HCT116 (cell line): Measurements from ENCODE around the gene DRAXIN. TPM values are rescaled to one million over a fixed set of nuclear protein-coding genes. Genes with fewer than 3 reads are reported as not detected.

ENCODE experiments used
- ATAC-seq: fragments of 200-7000 bp; cut with Tn5 transposase; 2 replicates; pipeline ENCODE4 v1.9.1; 2020; ENCODE audit warnings: mild to moderate bottlenecking, moderate library complexity
- BruUV-seq: library from RNA; stranded (reverse); fragments of 400-500 nt; replicated peaks from 2 replicates; lab custom pipeline; 2021; lab: Mats Ljungman, UMichigan
- CTCF ChIA-PET: fragments of 300-600 bp; sonication (Branson Sonifier 250); formaldehyde crosslinking; loops from one replicate; lab custom pipeline; 2021; ENCODE audit warnings: antibody characterized with exemption; lab: Charles Lee
- POLR2A ChIA-PET: fragments of 300-600, 350-600 bp; sonication (Branson Sonifier 250); formaldehyde crosslinking; loops from one replicate; lab custom pipeline; 2021; ENCODE audit warnings: antibody characterized with exemption; lab: Charles Lee
- RAD21 ChIA-PET, 2 experiments: fragments of 300-600 bp; sonication (Branson Sonifier 250); formaldehyde crosslinking; loops; one replicate each; lab custom pipeline; 2023; ENCODE audit warnings: low total read pairs in 2 of 2; ENCODE audit not compliant: uncharacterized antibody in 2 of 2, unreplicated experiment in 2 of 2, low non-redundant PET in 1 of 2; lab: Charles Lee
- DNase-seq: peaks from one replicate; pipeline ENCODE4 v3.0.0-alpha.2; 2010; ENCODE audit warnings: low read depth, low spot score
- H2AFZ ChIP-seq: fragments of 200-600 bp; shearing (Covaris generic), sonication (generic); 2 replicates; pipeline ENCODE4 v1.6.1; 2017; ENCODE audit warnings: low read depth, mixed run types, mixed read lengths, antibody characterized with exemption, low read length; ENCODE audit not compliant: poor library complexity, severe bottlenecking
- H3K27ac ChIP-seq: 2 replicates; pipeline ENCODE4 v1.5.1; 2012; ENCODE audit warnings: low read depth, low read length
- H3K27me3 ChIP-seq: fragments of 200-600 bp; sonication (generic); 2 replicates; pipeline ENCODE4 v1.6.1; 2016; ENCODE audit warnings: mixed run types, low read length, mixed read lengths; ENCODE audit not compliant: insufficient read depth
- H3K36me3 ChIP-seq, 2 experiments: fragments of 200-500 bp in 1 of 2; fragments of 200-600 bp in 1 of 2; sonication (Bioruptor generic) in 1 of 2; sonication (generic) in 1 of 2; 2 replicates each; pipeline versions ENCODE4 v1.5.1 to v1.6.1; 2014 to 2016; ENCODE audit warnings: low read length in 2 of 2, inconsistent platforms in 1 of 2, mixed read lengths in 1 of 2, mixed run types in 1 of 2; ENCODE audit not compliant: insufficient read depth in 2 of 2, control insufficient read depth in 1 of 2
- H3K4me1 ChIP-seq, 2 experiments: fragments of 200-600 bp in 1 of 2; sonication (generic) in 1 of 2; 2 replicates each; pipeline versions ENCODE4 v1.5.1 to v1.6.1; 2012 to 2017; ENCODE audit warnings: low read length in 2 of 2, inconsistent platforms in 1 of 2, mild to moderate bottlenecking in 1 of 2, mixed read lengths in 1 of 2, mixed run types in 1 of 2, moderate library complexity in 1 of 2; ENCODE audit not compliant: insufficient read depth in 2 of 2, control insufficient read depth in 1 of 2
- H3K4me2 ChIP-seq: fragments of 200-600 bp; sonication (generic); 2 replicates; pipeline ENCODE4 v1.6.1; 2017; ENCODE audit warnings: mixed run types, low read length, mixed read lengths
- H3K4me3 ChIP-seq, 2 experiments: fragments of 200-600 bp in 1 of 2; sonication (generic) in 1 of 2; replicated peaks in 1 of 2; 2 replicates each; pipeline ENCODE4 v1.5.1; 2011 to 2016; ENCODE audit warnings: low read length in 2 of 2, control low read depth in 1 of 2, low read depth in 1 of 2, mild to moderate bottlenecking in 1 of 2, mixed read lengths in 1 of 2, mixed run types in 1 of 2
- H3K79me2 ChIP-seq: fragments of 200-600 bp; sonication (generic); 2 replicates; pipeline ENCODE4 v1.6.1; 2017; ENCODE audit warnings: mild to moderate bottlenecking, mixed run types, low read length, moderate library complexity, mixed read lengths; ENCODE audit not compliant: insufficient read depth
- H3K9ac ChIP-seq: fragments of 200-600 bp; sonication (generic); 2 replicates; pipeline ENCODE4 v1.6.1; 2016; ENCODE audit warnings: low read length, mixed read lengths
- H3K9me2 ChIP-seq: fragments of 200-600 bp; sonication (generic), shearing (Covaris generic); 2 replicates; pipeline ENCODE4 v1.6.1; 2017; ENCODE audit warnings: mixed run types, mild to moderate bottlenecking, moderate library complexity; ENCODE audit not compliant: insufficient read depth
- H3K9me3 ChIP-seq, 2 experiments: fragments of 200-500 bp in 1 of 2; fragments of 200-600 bp in 1 of 2; sonication (Bioruptor generic) in 1 of 2; sonication (generic) in 1 of 2; 2 replicates each; pipeline ENCODE4 v1.6.1; 2014 to 2017; ENCODE audit warnings: low read length in 2 of 2, mixed read lengths in 2 of 2, inconsistent platforms in 1 of 2, low read depth in 1 of 2, mild to moderate bottlenecking in 1 of 2, mixed run types in 1 of 2, moderate library complexity in 1 of 2; ENCODE audit not compliant: control insufficient read depth in 1 of 2, insufficient read depth in 1 of 2
- H4K20me1 ChIP-seq: fragments of 200-600 bp; sonication (generic), shearing (Covaris generic); 2 replicates; pipeline ENCODE4 v1.6.1; 2017; ENCODE audit warnings: mixed run types, mild to moderate bottlenecking, moderate library complexity; ENCODE audit not compliant: insufficient read depth
- CBX3 ChIP-seq: IDR thresholded peaks from 2 replicates; pipeline ENCODE4 v1.6.1; 2012; ENCODE audit warnings: low read depth
- CEBPB ChIP-seq: IDR thresholded peaks from 2 replicates; pipeline ENCODE4 v1.6.1; 2012; ENCODE audit warnings: low read depth
- ELF1 ChIP-seq: IDR thresholded peaks from 2 replicates; pipeline ENCODE4 v1.6.1; 2012; ENCODE audit warnings: low read depth, borderline replicate concordance
- EZH2 ChIP-seq: fragments of 200-600 bp; sonication (generic); IDR thresholded peaks from 2 replicates; pipeline ENCODE4 v1.6.1; 2017; ENCODE audit warnings: antibody characterized with exemption, mixed run types
- EZH2phosphoT487 ChIP-seq: fragments of 200-600 bp; IDR thresholded peaks from 2 replicates; pipeline ENCODE4 v1.6.1; 2018; ENCODE audit warnings: antibody characterized with exemption, borderline replicate concordance
- FOSL1 ChIP-seq: IDR thresholded peaks from 2 replicates; pipeline ENCODE4 v1.6.1; 2012; ENCODE audit warnings: low read depth
- JUND ChIP-seq: IDR thresholded peaks from 2 replicates; pipeline ENCODE4 v1.6.1; 2012
- POLR2A ChIP-seq: IDR thresholded peaks from 2 replicates; pipeline ENCODE4 v1.7.0; 2011; ENCODE audit warnings: borderline replicate concordance; ENCODE audit not compliant: insufficient read depth, insufficient read length; ENCODE audit errors: extremely low read depth
- POLR2AphosphoS5 ChIP-seq: IDR thresholded peaks from 2 replicates; pipeline ENCODE4 v1.6.1; 2011; ENCODE audit warnings: mild to moderate bottlenecking, low read depth, low read length, moderate library complexity
- SIN3A ChIP-seq: IDR thresholded peaks from 2 replicates; pipeline ENCODE4 v1.6.1; 2012; ENCODE audit warnings: low read depth
- SP1 ChIP-seq: IDR thresholded peaks from 2 replicates; pipeline ENCODE4 v1.6.1; 2012; ENCODE audit warnings: low read depth
- SRF ChIP-seq: IDR thresholded peaks from 2 replicates; pipeline ENCODE4 v1.6.1; 2012; ENCODE audit warnings: low read depth
- intact Hi-C: fragments of 100-400 bp; cut with micrococcal nuclease; formaldehyde crosslinking; loops from 2 replicates; pipeline ENCODE4 v1.10.0; 2022
- total RNA-seq: library from RNA; stranded (reverse); gene quantifications from one replicate; pipeline ENCODE4 v1.2.1, GENCODE V29; 2021; ENCODE audit not compliant: unreplicated experiment
- TF ChIP-seq, protein P1 (sequence below), 3 experiments: fragments of 200-600 bp in 1 of 3; sonication (generic) in 1 of 3; IDR thresholded peaks in 2 of 3; conservative IDR thresholded peaks in 1 of 3; 2 replicates each; pipeline ENCODE4 v1.5.1; 2012 to 2017; ENCODE audit warnings: low read depth in 2 of 3, low read length in 2 of 3, antibody characterized with exemption in 1 of 3, borderline replicate concordance in 1 of 3, control low read depth in 1 of 3, mild to moderate bottlenecking in 1 of 3, mixed read lengths in 1 of 3, mixed run types in 1 of 3, moderate library complexity in 1 of 3; ENCODE audit not compliant: insufficient read depth in 1 of 3
- TF ChIP-seq, protein P2 (sequence below): IDR thresholded peaks from 2 replicates; pipeline ENCODE4 v1.6.1; 2012

DRAXIN gene
- total RNA-seq, 1 experiment from 2014 or later, result 0.47 TPM

DNA sequence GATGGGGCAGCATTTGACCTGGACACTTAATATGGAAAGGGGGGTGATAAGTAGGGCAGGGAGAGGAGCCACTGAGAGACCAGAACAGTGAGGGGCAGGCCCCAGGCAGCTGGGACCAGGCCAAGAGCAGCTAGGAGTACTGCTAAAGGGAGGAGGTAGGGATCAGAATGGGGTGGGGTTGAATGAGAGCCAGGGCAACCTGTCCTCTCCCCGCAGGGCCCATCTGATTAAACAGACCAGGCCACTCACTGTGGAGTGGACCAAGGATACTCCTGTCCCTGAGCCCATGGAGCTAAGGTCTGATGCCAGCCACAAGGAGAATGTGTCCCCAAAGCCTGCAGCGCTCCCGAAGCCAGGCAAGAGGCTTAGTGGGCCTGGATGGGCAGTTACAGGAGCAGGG, 72.6 kb downstream of the DRAXIN start (continued):
- TF ChIP-seq, protein P1, sequence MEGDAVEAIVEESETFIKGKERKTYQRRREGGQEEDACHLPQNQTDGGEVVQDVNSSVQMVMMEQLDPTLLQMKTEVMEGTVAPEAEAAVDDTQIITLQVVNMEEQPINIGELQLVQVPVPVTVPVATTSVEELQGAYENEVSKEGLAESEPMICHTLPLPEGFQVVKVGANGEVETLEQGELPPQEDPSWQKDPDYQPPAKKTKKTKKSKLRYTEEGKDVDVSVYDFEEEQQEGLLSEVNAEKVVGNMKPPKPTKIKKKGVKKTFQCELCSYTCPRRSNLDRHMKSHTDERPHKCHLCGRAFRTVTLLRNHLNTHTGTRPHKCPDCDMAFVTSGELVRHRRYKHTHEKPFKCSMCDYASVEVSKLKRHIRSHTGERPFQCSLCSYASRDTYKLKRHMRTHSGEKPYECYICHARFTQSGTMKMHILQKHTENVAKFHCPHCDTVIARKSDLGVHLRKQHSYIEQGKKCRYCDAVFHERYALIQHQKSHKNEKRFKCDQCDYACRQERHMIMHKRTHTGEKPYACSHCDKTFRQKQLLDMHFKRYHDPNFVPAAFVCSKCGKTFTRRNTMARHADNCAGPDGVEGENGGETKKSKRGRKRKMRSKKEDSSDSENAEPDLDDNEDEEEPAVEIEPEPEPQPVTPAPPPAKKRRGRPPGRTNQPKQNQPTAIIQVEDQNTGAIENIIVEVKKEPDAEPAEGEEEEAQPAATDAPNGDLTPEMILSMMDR (IDR thresholded peaks at IDR 0.05 in 2 of 3, conservative IDR thresholded peaks at IDR 0.05 in 1 of 3; ENCODE audit: borderline replicate concordance in 1 of 3, insufficient read depth in 1 of 3, low read depth in 2 of 3, low read length in 2 of 3), result no peak
- TF ChIP-seq POLR2AphosphoS5 (no peak), SRF (no peak), JUND (no peak), EZH2 (no peak), POLR2A (no peak), ELF1 (no peak), SP1 (no peak)
- TF ChIP-seq, protein P2, sequence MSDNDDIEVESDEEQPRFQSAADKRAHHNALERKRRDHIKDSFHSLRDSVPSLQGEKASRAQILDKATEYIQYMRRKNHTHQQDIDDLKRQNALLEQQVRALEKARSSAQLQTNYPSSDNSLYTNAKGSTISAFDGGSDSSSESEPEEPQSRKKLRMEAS, result no peak

DNA sequence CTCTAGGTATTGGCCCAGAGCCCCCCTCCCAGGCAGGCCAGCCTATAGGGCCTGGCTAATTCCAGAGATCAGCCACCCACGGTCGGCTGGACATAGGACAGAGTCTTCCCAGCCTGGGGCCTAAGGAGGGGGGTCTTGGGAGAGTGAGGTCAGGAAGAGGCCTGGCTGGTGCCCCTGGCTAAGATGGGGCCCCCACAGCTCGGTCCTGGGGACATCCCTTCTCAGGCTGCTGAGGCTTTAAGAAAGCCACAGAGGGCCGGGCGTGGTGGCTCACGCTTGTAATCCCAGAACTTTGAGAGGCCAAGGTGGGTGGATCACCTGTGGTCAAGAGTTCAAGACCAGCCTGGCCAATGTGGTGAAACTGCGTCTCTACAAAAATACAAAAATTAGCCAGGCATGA, 73.0 kb downstream of the DRAXIN start:
- peaks cover 0 to 11% of the 10 kb centered on the region in 2 experiments; a peak in 1 of 4 replicates for H3K4me1 ChIP-seq
- H3K9me2 ChIP-seq, result no peaks in the 10 kb centered on the region
- H3K36me3 ChIP-seq, result no peaks in the 10 kb centered on the region
- ATAC-seq (no peak), DNase-seq (no peak)
- H3K27me3 ChIP-seq, result no peaks in the 10 kb centered on the region
- RAD21 ChIA-PET, result no interaction called here
- no peak overlapping the region for H3K27ac ChIP-seq
- H3K4me3 ChIP-seq, result no peak overlapping the region
- no peak overlapping the region for H2AFZ ChIP-seq
- intact Hi-C loops, result no loop called here
- BruUV-seq, result no TSS peak
- TF ChIP-seq CBX3 (no peak), EZH2phosphoT487 (no peak), FOSL1 (no peak), SIN3A (no peak), JUND (no peak), POLR2A (no peak), CEBPB (no peak)
- TF ChIP-seq, protein P1 (IDR thresholded peaks at IDR 0.05 in 2 of 3, conservative IDR thresholded peaks at IDR 0.05 in 1 of 3; ENCODE audit: borderline replicate concordance in 1 of 3, insufficient read depth in 1 of 3, low read depth in 2 of 3, low read length in 2 of 3), result no peak
- H4K20me1 ChIP-seq, result no peaks in the 10 kb centered on the region
- H3K9me3 ChIP-seq, result no peaks in the 10 kb centered on the region
- CTCF ChIA-PET, result interaction anchor here (0.7 kb wide), 1 partner anchor 45 kb away, joined by 3 read pairs; no protein-coding TSS in a partner anchor
- H3K79me2 ChIP-seq, result no peaks in the 10 kb centered on the region
- no peak overlapping the region for H3K9ac ChIP-seq
- POLR2A ChIA-PET, result no interaction called here
- no peak overlapping the region for H3K4me2 ChIP-seq
